A549 (cell line): Measurements from ENCODE around the gene HLF. TPM values are rescaled to one million over a fixed set of nuclear protein-coding genes. Genes with fewer than 3 reads are reported as not detected.

Source experiments
- ATAC-seq, 2 experiments: fragments of 200-7000 bp in 1 of 2; fragments of >200 bp in 1 of 2; cut with Nextera tagmentation in 1 of 2; cut with Tn5 transposase in 1 of 2; 3 replicates each; pipeline versions ENCODE4 v1.8.0 to v1.9.1; 2018 to 2020; ENCODE audit warnings: mild to moderate bottlenecking in 1 of 2, moderate library complexity in 1 of 2
- CTCF ChIA-PET: fragments of 300-600 bp; sonication (Branson Sonifier 250); formaldehyde crosslinking; extraction: SDS; loops from one replicate; lab custom pipeline; 2021; ENCODE audit warnings: antibody characterized with exemption, inconsistent platforms; lab: Yijun Ruan, JAX
- POLR2A ChIA-PET: fragments of 350-600 bp; formaldehyde crosslinking; extraction: SDS; loops from one replicate; lab custom pipeline; 2021; ENCODE audit warnings: antibody characterized with exemption, inconsistent platforms; lab: Yijun Ruan, JAX
- DNase-seq, 2 experiments: peaks; one replicate each; pipeline versions ENCODE4 v3.0.0 to v3.0.0-alpha.2; 2011 to 2016; ENCODE audit warnings: low read depth in 1 of 2, low spot score in 1 of 2
- FAIRE-seq: peaks from 2 replicates; lab custom pipeline; 2011; peaks lifted over from hg19 to GRCh38; lab: Jason Lieb, UNC
- H3K27ac ChIP-seq, 2 experiments: fragments of >200 bp; sonication (Bioruptor Twin); formaldehyde crosslinking; 3 replicates each; pipeline ENCODE4 v1.5.1; 2016 to 2017
- H3K4me1 ChIP-seq: fragments of >200 bp; sonication (Bioruptor Twin); formaldehyde crosslinking; 3 replicates; pipeline ENCODE4 v1.6.1; 2016
- H3K4me2 ChIP-seq: fragments of >200 bp; sonication (Bioruptor Twin); formaldehyde crosslinking; 3 replicates; pipeline ENCODE4 v1.6.1; 2016
- H3K4me3 ChIP-seq: fragments of >200 bp; sonication (Bioruptor Twin); formaldehyde crosslinking; 3 replicates; pipeline ENCODE4 v1.5.1; 2016
- H3K9me3 ChIP-seq: fragments of >200 bp; sonication (Bioruptor Twin); formaldehyde crosslinking; 3 replicates; pipeline ENCODE4 v1.6.1; 2016
- CBX2 ChIP-seq: fragments of 200-600 bp; sonication (generic); IDR thresholded peaks from 2 replicates; pipeline ENCODE4 v1.6.1; 2016; ENCODE audit warnings: low read depth, mild to moderate bottlenecking, borderline replicate concordance
- CBX8 ChIP-seq: fragments of 200-600 bp; sonication (generic); IDR thresholded peaks from 2 replicates; pipeline ENCODE4 v1.6.1; 2016
- CHD2 ChIP-seq: fragments of 150-350 bp; IDR thresholded peaks from 2 replicates; pipeline ENCODE4 v1.6.1; 2014; ENCODE audit warnings: low read length; ENCODE audit not compliant: partially characterized antibody
- CHD4 ChIP-seq: fragments of 200-600 bp; sonication (generic); IDR thresholded peaks from 2 replicates; pipeline ENCODE4 v1.6.1; 2016; ENCODE audit warnings: antibody characterized with exemption, mild to moderate bottlenecking, borderline replicate concordance
- EHMT2 ChIP-seq: fragments of 200-600 bp; sonication (generic); IDR thresholded peaks from 2 replicates; pipeline ENCODE4 v1.6.1; 2016; ENCODE audit warnings: antibody characterized with exemption, low read depth, mild to moderate bottlenecking, moderate library complexity
- FOSB ChIP-seq: fragments of 250-450 bp; sonication (Bioruptor Pico); IDR thresholded peaks from 2 replicates; pipeline ENCODE4 v1.5.0; 2020; ENCODE audit warnings: mild to moderate bottlenecking, moderate library complexity
- FOXS1 ChIP-seq: fragments of 250-450 bp; sonication (Bioruptor Pico); IDR thresholded peaks from 2 replicates; pipeline ENCODE4 v1.5.0; 2020; ENCODE audit warnings: mild to moderate bottlenecking, moderate library complexity
- GATA3 ChIP-seq: IDR thresholded peaks from 2 replicates; pipeline ENCODE4 v1.6.1; 2012; ENCODE audit warnings: borderline replicate concordance
- HEYL ChIP-seq: fragments of 250-450 bp; sonication (Bioruptor Pico); IDR thresholded peaks from 2 replicates; pipeline ENCODE4 v1.8.0; 2021; ENCODE audit warnings: mild to moderate bottlenecking, moderate library complexity
- HOXB13 ChIP-seq: fragments of 250-450 bp; sonication (Bioruptor Pico); IDR thresholded peaks from 2 replicates; pipeline ENCODE4 v1.5.0; 2020; ENCODE audit warnings: low read depth, mild to moderate bottlenecking, moderate library complexity
- JUNB ChIP-seq: fragments of >200 bp; sonication (Bioruptor Twin); formaldehyde crosslinking; IDR thresholded peaks from 2 replicates; pipeline ENCODE4 v1.6.1; 2016
- MAZ ChIP-seq: fragments of 150-350 bp; IDR thresholded peaks from 2 replicates; pipeline ENCODE4 v1.6.1; 2014; ENCODE audit warnings: antibody characterized with exemption, low read depth, low read length, borderline replicate concordance
- PBX3 ChIP-seq: IDR thresholded peaks from 2 replicates; pipeline ENCODE4 v1.6.1; 2012
- POLR2A ChIP-seq: IDR thresholded peaks from 2 replicates; pipeline ENCODE4 v1.6.1; 2012; ENCODE audit warnings: mild to moderate bottlenecking, low read length
- RAD21 ChIP-seq, 2 experiments: fragments of >200 bp in 1 of 2; sonication (Bioruptor Twin) in 1 of 2; formaldehyde crosslinking in 1 of 2; IDR thresholded peaks in 1 of 2; conservative IDR thresholded peaks in 1 of 2; 2 replicates in 1 of 2; 3 replicates in 1 of 2; pipeline ENCODE4 v1.6.1; 2012 to 2018; ENCODE audit warnings: inconsistent platforms in 1 of 2
- RNF2 ChIP-seq: fragments of 200-600 bp; sonication (generic); IDR thresholded peaks from 2 replicates; pipeline ENCODE4 v1.6.1; 2016; ENCODE audit warnings: low read depth, mild to moderate bottlenecking, antibody characterized with exemption, moderate library complexity, borderline replicate concordance
- TP53 ChIP-seq: fragments of 250-450 bp; sonication (Bioruptor Pico); IDR thresholded peaks from 2 replicates; pipeline ENCODE4 v1.5.0; 2021; ENCODE audit warnings: mild to moderate bottlenecking, moderate library complexity
- ZC3H11A ChIP-seq: fragments of 450-650 bp; IDR thresholded peaks from 2 replicates; pipeline ENCODE4 v1.6.1; 2014; ENCODE audit warnings: antibody characterized with exemption, mild to moderate bottlenecking
- ZFP36 ChIP-seq: fragments of 450-650 bp; IDR thresholded peaks from 2 replicates; pipeline ENCODE4 v1.6.1; 2014; ENCODE audit warnings: borderline replicate concordance; ENCODE audit not compliant: partially characterized antibody
- ZNF302 ChIP-seq: fragments of 250-450 bp; sonication (Bioruptor Pico); IDR thresholded peaks from 2 replicates; pipeline ENCODE4 v1.9.0; 2021; ENCODE audit warnings: inconsistent platforms, mild to moderate bottlenecking, moderate library complexity
- WGBS: methylation state at CpG from one replicate; pipeline ENCODE4 v1.1.6; 2017; ENCODE audit errors: missing lambda C conversion rate; 5-methylcytosine and 5-hydroxymethylcytosine counted together
- polyA plus RNA-seq, 4 experiments: library from polyadenylated mRNA; depleted of rRNA in 3 of 4; stranded (reverse); fragments of >200 nt; fragmentation: RNase III in 1 of 4; extraction: RNeasy Plus Mini Kit Qiagen cat#74134 plus additional on column Dnase treatment in 1 of 4; gene quantifications; 2 replicates in 3 of 4; 3 replicates in 1 of 4; pipeline ENCODE4 v1.2.3, GENCODE V29; 2011 to 2017
- TF ChIP-seq, protein P1 (sequence below): fragments of 200-600 bp; sonication (generic); IDR thresholded peaks from 2 replicates; pipeline ENCODE4 v1.6.1; 2016; ENCODE audit warnings: antibody characterized with exemption, mild to moderate bottlenecking, moderate library complexity
- TF ChIP-seq, protein P2 (sequence below): IDR thresholded peaks from 2 replicates; pipeline ENCODE4 v1.6.1; 2012; ENCODE audit warnings: low read depth, borderline replicate concordance
- TF ChIP-seq, protein P3 (sequence below): fragments of 150-350 bp; IDR thresholded peaks from 2 replicates; pipeline ENCODE4 v1.6.1; 2014; ENCODE audit warnings: low read depth, mild to moderate bottlenecking, low read length

The HLF gene
- polyA plus RNA-seq, 2 of the 4 experiments (the other 2 are of a cell fraction), result 0.35 to 1.0 TPM

- TF ChIP-seq EHMT2 (no peak), ZNF302 (CRISPR knock-in tag) (no peak), HEYL (no peak)
Measured at GRCh38 chr17:55300479-55301290, 35.9 kb downstream of the HLF start (continued).

- H3K4me2 ChIP-seq, result no peak overlapping the region
- ChIA-PET CTCF (interaction anchor here (0.7 kb wide), 1 partner anchor 265 kb away, joined by 3 read pairs; no protein-coding TSS in a partner anchor), POLR2A (no interaction called here)
- WGBS, result 65% methylated on average over 6 of the region's 6 CpGs
- FAIRE-seq (no peak), DNase-seq (no peak), ATAC-seq (no peak)
- TF ChIP-seq, protein P1, sequence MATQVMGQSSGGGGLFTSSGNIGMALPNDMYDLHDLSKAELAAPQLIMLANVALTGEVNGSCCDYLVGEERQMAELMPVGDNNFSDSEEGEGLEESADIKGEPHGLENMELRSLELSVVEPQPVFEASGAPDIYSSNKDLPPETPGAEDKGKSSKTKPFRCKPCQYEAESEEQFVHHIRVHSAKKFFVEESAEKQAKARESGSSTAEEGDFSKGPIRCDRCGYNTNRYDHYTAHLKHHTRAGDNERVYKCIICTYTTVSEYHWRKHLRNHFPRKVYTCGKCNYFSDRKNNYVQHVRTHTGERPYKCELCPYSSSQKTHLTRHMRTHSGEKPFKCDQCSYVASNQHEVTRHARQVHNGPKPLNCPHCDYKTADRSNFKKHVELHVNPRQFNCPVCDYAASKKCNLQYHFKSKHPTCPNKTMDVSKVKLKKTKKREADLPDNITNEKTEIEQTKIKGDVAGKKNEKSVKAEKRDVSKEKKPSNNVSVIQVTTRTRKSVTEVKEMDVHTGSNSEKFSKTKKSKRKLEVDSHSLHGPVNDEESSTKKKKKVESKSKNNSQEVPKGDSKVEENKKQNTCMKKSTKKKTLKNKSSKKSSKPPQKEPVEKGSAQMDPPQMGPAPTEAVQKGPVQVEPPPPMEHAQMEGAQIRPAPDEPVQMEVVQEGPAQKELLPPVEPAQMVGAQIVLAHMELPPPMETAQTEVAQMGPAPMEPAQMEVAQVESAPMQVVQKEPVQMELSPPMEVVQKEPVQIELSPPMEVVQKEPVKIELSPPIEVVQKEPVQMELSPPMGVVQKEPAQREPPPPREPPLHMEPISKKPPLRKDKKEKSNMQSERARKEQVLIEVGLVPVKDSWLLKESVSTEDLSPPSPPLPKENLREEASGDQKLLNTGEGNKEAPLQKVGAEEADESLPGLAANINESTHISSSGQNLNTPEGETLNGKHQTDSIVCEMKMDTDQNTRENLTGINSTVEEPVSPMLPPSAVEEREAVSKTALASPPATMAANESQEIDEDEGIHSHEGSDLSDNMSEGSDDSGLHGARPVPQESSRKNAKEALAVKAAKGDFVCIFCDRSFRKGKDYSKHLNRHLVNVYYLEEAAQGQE, result no peak
- no peak for TF ChIP-seq ZFP36
- TF ChIP-seq CBX8, result no peak
- no peak for TF ChIP-seq JUNB
- TF ChIP-seq CHD2, result no peak
- TF ChIP-seq, protein P2, sequence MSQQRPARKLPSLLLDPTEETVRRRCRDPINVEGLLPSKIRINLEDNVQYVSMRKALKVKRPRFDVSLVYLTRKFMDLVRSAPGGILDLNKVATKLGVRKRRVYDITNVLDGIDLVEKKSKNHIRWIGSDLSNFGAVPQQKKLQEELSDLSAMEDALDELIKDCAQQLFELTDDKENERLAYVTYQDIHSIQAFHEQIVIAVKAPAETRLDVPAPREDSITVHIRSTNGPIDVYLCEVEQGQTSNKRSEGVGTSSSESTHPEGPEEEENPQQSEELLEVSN, result no peak
- TF ChIP-seq HOXB13 (CRISPR knock-in tag), result no peak
- TF ChIP-seq TP53, result no peak
- no peak for TF ChIP-seq POLR2A
- no peak for TF ChIP-seq CBX2
- H3K4me1 ChIP-seq, result no peaks in the 10 kb centered on the region; the same call in 2 of the 3 replicates
- H3K27ac ChIP-seq, result no peak overlapping the region; a peak in 1 of 6 replicates
- no peak overlapping the region for H3K4me3 ChIP-seq
- H3K9me3 ChIP-seq, result no peaks in the 10 kb centered on the region
Measured at GRCh38 chr17:55301521-55302406, 37.0 kb downstream of the HLF start.

GRCh38 chr17:55302407-55302787, 37.6 kb downstream of the HLF start:
- Histone ChIP-seq H3K4me2 (no peak overlapping the region), H3K9me3 (no peaks in the 10 kb centered on the region), H3K4me3 (no peak overlapping the region), H3K4me1 (no peaks in the 10 kb centered on the region; the same call in 2 of the 3 replicates), H3K27ac (no peak overlapping the region; a peak in 1 of 6 replicates)
- POLR2A ChIA-PET, result no interaction called here
- DNase-seq (no peak), ATAC-seq (no peak), FAIRE-seq (no peak)
- WGBS, result 65% methylated on average over 6 of the region's 6 CpGs
- CTCF ChIA-PET, result interaction anchor here (0.7 to 2.8 kb wide), 4 partner anchors 18 to 265 kb away, joined by 3 to 8 read pairs (median 5); no protein-coding TSS in a partner anchor
- no peak for TF ChIP-seq ZC3H11A
- no peak for TF ChIP-seq PBX3
- TF ChIP-seq RAD21 (conservative IDR thresholded peaks at IDR 0.05 in 1 of 2, IDR thresholded peaks at IDR 0.05 in 1 of 2), result no peak
- TF ChIP-seq MAZ, result no peak
- no peak for TF ChIP-seq FOSB
- no peak for TF ChIP-seq CBX2
- no peak for TF ChIP-seq CHD4
- TF ChIP-seq, protein P3, sequence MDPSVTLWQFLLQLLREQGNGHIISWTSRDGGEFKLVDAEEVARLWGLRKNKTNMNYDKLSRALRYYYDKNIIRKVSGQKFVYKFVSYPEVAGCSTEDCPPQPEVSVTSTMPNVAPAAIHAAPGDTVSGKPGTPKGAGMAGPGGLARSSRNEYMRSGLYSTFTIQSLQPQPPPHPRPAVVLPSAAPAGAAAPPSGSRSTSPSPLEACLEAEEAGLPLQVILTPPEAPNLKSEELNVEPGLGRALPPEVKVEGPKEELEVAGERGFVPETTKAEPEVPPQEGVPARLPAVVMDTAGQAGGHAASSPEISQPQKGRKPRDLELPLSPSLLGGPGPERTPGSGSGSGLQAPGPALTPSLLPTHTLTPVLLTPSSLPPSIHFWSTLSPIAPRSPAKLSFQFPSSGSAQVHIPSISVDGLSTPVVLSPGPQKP, result no peak
- no peak for TF ChIP-seq GATA3
- no peak for TF ChIP-seq RNF2
- TF ChIP-seq TP53, result no peak
- TF ChIP-seq FOXS1 (CRISPR knock-in tag), result no peak
